Omental fat pad (tissue), 4 donors: Measurements from ENCODE around the gene S1PR5. TPM values are rescaled to one million over a fixed set of nuclear protein-coding genes. Genes with fewer than 3 reads are reported as not detected.
A peak's percentile ranks its signal among the peaks of the same experiment; 100 is the strongest.

Experiments used
- ATAC-seq: fragments of 150-250 bp; one replicate; pipeline ENCODE4 v1.9.1; 2016; ENCODE audit warnings: mild to moderate bottlenecking, moderate library complexity; ENCODE audit not compliant: low FRiP score
- DNase-seq: peaks from one replicate; pipeline ENCODE4 v3.0.0-alpha.2; 2019; ENCODE audit warnings: low spot score
- CTCF ChIP-seq, 3 donors: fragments of 450-650 bp; IDR thresholded peaks; one replicate each; pipeline ENCODE4 v1.5.1; 2016 to 2017; ENCODE audit warnings: antibody characterized with exemption in 3 of 3, mild to moderate bottlenecking in 3 of 3, moderate library complexity in 2 of 3
- total RNA-seq, 4 donors: library from RNA; depleted of rRNA; stranded (reverse); fragments of >200 nt; gene quantifications; one replicate each; pipeline ENCODE4 v1.1.0, GENCODE V29; 2016

Gene S1PR5
- total RNA-seq, 4 donors from 2014 or later = 0.47 to 0.72 (median 0.56) TPM

- TF ChIP-seq CTCF (IDR thresholded peaks at IDR 0.05) = no peak
- ATAC-seq (no peak), DNase-seq (no peak)
Measured at GRCh38 chr19:10491472-10492047, 25.7 kb downstream of the S1PR5 start.

GRCh38 chr19:10486551-10486950 lies 30.7 kb downstream of the S1PR5 start:
- ATAC-seq = no peak
- no peak for DNase-seq
- TF ChIP-seq CTCF (IDR thresholded peaks at IDR 0.05) = no peak

- TF ChIP-seq CTCF (IDR thresholded peaks at IDR 0.05) = no peak
- DNase-seq (peak; percentile 82), ATAC-seq (peak; percentile 98)
Measured at GRCh38 chr19:10478903-10479384, 38.3 kb downstream of the S1PR5 start.

- no peak for TF ChIP-seq CTCF (IDR thresholded peaks at IDR 0.05)
- ATAC-seq (no peak), DNase-seq (no peak)
Measured at GRCh38 chr19:10478476-10478875, 38.8 kb downstream of the S1PR5 start.

- ATAC-seq (no peak), DNase-seq (no peak)
- TF ChIP-seq CTCF (IDR thresholded peaks at IDR 0.05) = no peak
Measured at GRCh38 chr19:10474962-10475451, 42.2 kb downstream of the S1PR5 start.

- ATAC-seq (no peak), DNase-seq (no peak)
- no peak for TF ChIP-seq CTCF (IDR thresholded peaks at IDR 0.05)
Measured at GRCh38 chr19:10473192-10473591, 44.1 kb downstream of the S1PR5 start.

GRCh38 chr19:10471909-10472308 lies 45.3 kb downstream of the S1PR5 start:
- ATAC-seq (no peak), DNase-seq (no peak)
- no peak for TF ChIP-seq CTCF (IDR thresholded peaks at IDR 0.05)
